ENCODE data around the gene SYPL2.

SYPL2 gene

DNA sequence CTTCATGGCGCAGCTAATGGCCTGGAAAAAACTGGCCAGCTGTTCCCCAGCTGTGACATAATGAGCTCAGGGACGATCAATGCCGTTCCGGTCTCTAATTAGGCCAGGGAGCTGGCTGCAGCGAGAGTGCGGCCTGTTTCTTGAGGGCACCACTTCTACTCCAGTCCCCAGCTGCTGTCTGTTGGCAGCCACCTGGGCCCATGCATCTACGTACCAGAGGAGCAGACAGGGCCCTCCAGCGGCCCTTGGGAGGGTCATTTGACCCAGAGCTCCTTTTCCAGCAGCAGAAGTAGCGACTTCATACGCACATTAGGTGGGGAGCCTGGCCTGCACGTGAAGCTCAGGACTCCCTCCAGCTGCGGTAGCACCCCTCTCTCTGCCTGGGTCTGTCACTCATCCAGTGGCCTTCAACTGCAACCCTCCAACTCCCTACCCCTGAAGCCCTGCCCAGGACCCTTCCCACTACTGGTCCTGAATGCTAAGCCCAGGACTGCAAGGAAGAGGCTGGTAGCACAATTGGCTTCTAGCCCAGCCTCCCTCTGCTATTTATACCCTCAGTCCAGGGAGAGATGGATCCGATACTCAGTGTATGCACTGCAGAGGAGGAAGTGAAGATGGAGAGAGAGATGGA lies 64.2 kb downstream of the SYPL2 start:
- CTCF ChIA-PET = interaction anchor here (1.0 to 6.9 kb wide), 4 partner anchors 9 to 40 kb away, joined by 3 to 180 read pairs (median 4); partner anchors contain the start of gene CYB561D1
- no peak for DNase-seq (ENCODE audit: low spot score)
- POLR2A ChIA-PET (ENCODE audit: low non-redundant PET) = no interaction called here
- no peak overlapping the region for H3K27ac ChIP-seq
- TF ChIP-seq, protein P1, sequence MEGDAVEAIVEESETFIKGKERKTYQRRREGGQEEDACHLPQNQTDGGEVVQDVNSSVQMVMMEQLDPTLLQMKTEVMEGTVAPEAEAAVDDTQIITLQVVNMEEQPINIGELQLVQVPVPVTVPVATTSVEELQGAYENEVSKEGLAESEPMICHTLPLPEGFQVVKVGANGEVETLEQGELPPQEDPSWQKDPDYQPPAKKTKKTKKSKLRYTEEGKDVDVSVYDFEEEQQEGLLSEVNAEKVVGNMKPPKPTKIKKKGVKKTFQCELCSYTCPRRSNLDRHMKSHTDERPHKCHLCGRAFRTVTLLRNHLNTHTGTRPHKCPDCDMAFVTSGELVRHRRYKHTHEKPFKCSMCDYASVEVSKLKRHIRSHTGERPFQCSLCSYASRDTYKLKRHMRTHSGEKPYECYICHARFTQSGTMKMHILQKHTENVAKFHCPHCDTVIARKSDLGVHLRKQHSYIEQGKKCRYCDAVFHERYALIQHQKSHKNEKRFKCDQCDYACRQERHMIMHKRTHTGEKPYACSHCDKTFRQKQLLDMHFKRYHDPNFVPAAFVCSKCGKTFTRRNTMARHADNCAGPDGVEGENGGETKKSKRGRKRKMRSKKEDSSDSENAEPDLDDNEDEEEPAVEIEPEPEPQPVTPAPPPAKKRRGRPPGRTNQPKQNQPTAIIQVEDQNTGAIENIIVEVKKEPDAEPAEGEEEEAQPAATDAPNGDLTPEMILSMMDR (conservative IDR thresholded peaks at IDR 0.05; ENCODE audit: low read depth) = no peak

DNA sequence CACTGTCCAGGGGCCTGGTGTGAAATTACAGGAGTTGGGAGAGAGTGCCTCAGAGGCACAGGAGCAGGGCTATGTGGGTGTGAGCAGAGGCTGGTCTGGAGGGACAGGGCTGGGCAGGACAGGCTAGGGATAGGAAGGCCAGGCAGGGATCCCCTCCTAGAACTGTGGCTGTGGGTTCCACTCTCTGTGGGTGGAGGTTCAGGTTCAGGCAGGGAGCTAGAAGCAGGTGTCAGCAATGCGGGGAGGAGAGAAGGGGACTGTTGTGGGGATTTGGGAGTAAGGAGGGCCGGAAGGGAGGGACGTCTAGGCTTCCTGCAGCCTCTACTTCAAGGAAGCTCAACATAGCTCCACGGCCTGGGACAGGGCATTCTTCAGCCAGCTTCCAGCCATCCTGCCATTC lies 65.0 kb downstream of the SYPL2 start:
- no peak overlapping the region for H3K27ac ChIP-seq
- DNase-seq (ENCODE audit: low spot score) = no peak
- POLR2A ChIA-PET (ENCODE audit: low non-redundant PET) = no interaction called here
- CTCF ChIA-PET = interaction anchor here (0.5 to 6.9 kb wide), 17 partner anchors 11 to 489 kb away, joined by 3 to 180 read pairs (median 6); partner anchors contain the start of genes AMIGO1, CYB561D1 and PSMA5
- TF ChIP-seq, protein P1 (conservative IDR thresholded peaks at IDR 0.05; ENCODE audit: low read depth) = no peak

Data from RWPE1 (cell line).